Adipose tissue (tissue), 3 donors: ENCODE results near the gene LRRFIP2. TPM values are rescaled to one million over a fixed set of nuclear protein-coding genes. Genes with fewer than 3 reads are reported as not detected.
"Not testable (repeated sequence)": the region's sequence is repeated elsewhere in the genome, so short reads cannot be mapped to it uniquely, and the experiment has no call there.

Experiments
- H3K27ac ChIP-seq: one replicate; pipeline ENCODE4 v1.5.1; 2013; ENCODE audit warnings: low read depth, low read length
- WGBS, 3 donors: extraction: QIAGEN DNeasy Blood & Tissue Kit; methylation state at CpG; one replicate each; pipeline ENCODE4 v1.1.7; 2013; 5-methylcytosine and 5-hydroxymethylcytosine counted together
- polyA plus RNA-seq, 3 donors: library from polyadenylated mRNA; stranded (reverse); fragments of 200-250 nt; gene quantifications; one replicate each; pipeline ENCODE4 v1.2.3, GENCODE V29; 2013
- donor health status: healthy with polysubstance abuse.
- donor health status: Bipolar disorder and iron deficiency.
- donor health status: healthy.

LRRFIP2 gene
- polyA plus RNA-seq, 3 donors = 14.8 to 27.8 (median 21.3) TPM

GRCh38 chr3:37098884-37099283, 75.5 kb downstream of the LRRFIP2 start:
- WGBS, 3 donors = 90 to 94% (median 92%) methylated on average over 2 of the region's 2 CpGs

GRCh38 chr3:37097776-37098175, 76.6 kb downstream of the LRRFIP2 start:
- no peak overlapping the region for H3K27ac ChIP-seq

More at GRCh38 chr3:37098884-37099283, 75.5 kb downstream of the LRRFIP2 start:
- H3K27ac ChIP-seq = no peak overlapping the region

- no peak overlapping the region for H3K27ac ChIP-seq
- WGBS, 3 donors = 22 to 64% (median 53%) methylated on average over 1 of the region's 1 CpG
Observed at GRCh38 chr3:37096975-37097374, 77.4 kb downstream of the LRRFIP2 start.

- H3K27ac ChIP-seq = no peak overlapping the region
- 22 to 43% (median 42%) methylated on average over 1 of the region's 1 CpG for WGBS, 3 donors
Observed at GRCh38 chr3:37096288-37096687, 78.1 kb downstream of the LRRFIP2 start.

GRCh38 chr3:37094636-37095035, 79.7 kb downstream of the LRRFIP2 start:
- H3K27ac ChIP-seq = no peak overlapping the region
- 68 to 84% (median 75%) methylated on average over 3 of the region's 3 CpGs for WGBS, 3 donors

- no peak overlapping the region for H3K27ac ChIP-seq
- 96 to 100% (median 98%) methylated on average over 2 of the region's 2 CpGs for WGBS, 3 donors
Observed at GRCh38 chr3:37093481-37093880, 80.9 kb downstream of the LRRFIP2 start.

GRCh38 chr3:37092484-37092883, 81.9 kb downstream of the LRRFIP2 start:
- WGBS, 3 donors = 97 to 100% (median 98%) methylated on average over 3 of the region's 3 CpGs
- no peak overlapping the region for H3K27ac ChIP-seq

- WGBS, 3 donors = 96 to 97% (median 96%) methylated on average over 2 of the region's 2 CpGs
- no peak overlapping the region for H3K27ac ChIP-seq
Observed at GRCh38 chr3:37087870-37088269, 86.5 kb downstream of the LRRFIP2 start.

GRCh38 chr3:37086918-37087317, 87.5 kb downstream of the LRRFIP2 start:
- 96 to 98% (median 97%) methylated on average over 6 of the region's 6 CpGs for WGBS, 3 donors
- H3K27ac ChIP-seq = no peak overlapping the region

GRCh38 chr3:37082317-37082716, 92.1 kb downstream of the LRRFIP2 start:
- WGBS, 3 donors = 48 to 97% (median 95%) methylated on average over 3 of the region's 3 CpGs
- H3K27ac ChIP-seq = no peak overlapping the region

- no peak overlapping the region for H3K27ac ChIP-seq
- 94 to 100% (median 100%) methylated on average over 1 of the region's 1 CpG for WGBS, 3 donors
Observed at GRCh38 chr3:37075955-37076354, 98.4 kb downstream of the LRRFIP2 start.

GRCh38 chr3:37074178-37074577, 100.2 kb downstream of the LRRFIP2 start:
- no peak overlapping the region for H3K27ac ChIP-seq
- 64 to 86% (median 73%) methylated on average over 3 of the region's 3 CpGs for WGBS, 3 donors

GRCh38 chr3:37072892-37073291, 101.5 kb downstream of the LRRFIP2 start:
- WGBS, 3 donors = 7 to 41% (median 14%) methylated on average over 2 of the region's 2 CpGs
- no peak overlapping the region for H3K27ac ChIP-seq

- no peak overlapping the region for H3K27ac ChIP-seq
- WGBS, 3 donors = 93 to 95% (median 94%) methylated on average over 3 of the region's 3 CpGs
Observed at GRCh38 chr3:37071921-37072320, 102.5 kb downstream of the LRRFIP2 start.

- no peak overlapping the region for H3K27ac ChIP-seq
- 84 to 90% (median 90%) methylated on average over 1 of the region's 1 CpG for WGBS, 3 donors
Observed at GRCh38 chr3:37068031-37068430, 106.4 kb downstream of the LRRFIP2 start.

GRCh38 chr3:37067577-37067976, 106.8 kb downstream of the LRRFIP2 start:
- no peak overlapping the region for H3K27ac ChIP-seq
- 85 to 98% (median 97%) methylated on average over 3 of the region's 3 CpGs for WGBS, 3 donors

GRCh38 chr3:37064747-37065146, 109.6 kb downstream of the LRRFIP2 start:
- 93 to 98% (median 97%) methylated on average over 3 of the region's 3 CpGs for WGBS, 3 donors
- no peak overlapping the region for H3K27ac ChIP-seq

GRCh38 chr3:37058117-37058516, 116.3 kb downstream of the LRRFIP2 start:
- 96 to 98% (median 97%) methylated on average over 5 of the region's 5 CpGs for WGBS, 3 donors
- no peak overlapping the region for H3K27ac ChIP-seq

- H3K27ac ChIP-seq = no peak overlapping the region
Observed at GRCh38 chr3:37056826-37057225, 117.6 kb downstream of the LRRFIP2 start.

GRCh38 chr3:37055077-37055476, 119.3 kb downstream of the LRRFIP2 start:
- 92 to 99% (median 94%) methylated on average over 8 of the region's 8 CpGs for WGBS, 3 donors
- not testable (repeated sequence) for H3K27ac ChIP-seq

- 47 to 61% (median 53%) methylated on average over 3 of the region's 3 CpGs for WGBS, 3 donors
- no peak overlapping the region for H3K27ac ChIP-seq
Observed at GRCh38 chr3:37054370-37054769, 120.0 kb downstream of the LRRFIP2 start.
